HL-60/S4 (cell line): Measurements from ENCODE around the gene ABCC6.
"Not testable (repeated sequence)": the region's sequence is repeated elsewhere in the genome, so short reads cannot be mapped to it uniquely, and the experiment has no call there.

Source experiments
- in situ Hi-C: fragments of 300-500 bp; cut with MboI; formaldehyde crosslinking; loops from 2 replicates; pipeline ENCODE4 v1.14.3; 2022; ENCODE audit warnings: low sequenced_read_pairs

Gene ABCC6

GRCh38 chr16:16223662-16224241, 458 bp upstream of the ABCC6 start:
- in situ Hi-C loops: not testable (repeated sequence)

- in situ Hi-C loops: not testable (repeated sequence)
Observed at GRCh38 chr16:16221382-16221781, 1.9 kb downstream of the ABCC6 start.

GRCh38 chr16:16220449-16220848, 2.8 kb downstream of the ABCC6 start:
- in situ Hi-C loops: not testable (repeated sequence)

- in situ Hi-C loops: not testable (repeated sequence)
Observed at GRCh38 chr16:16218787-16219186, 4.5 kb downstream of the ABCC6 start.

- in situ Hi-C loops: not testable (repeated sequence)
Observed at GRCh38 chr16:16218349-16218748, 4.9 kb downstream of the ABCC6 start.

- in situ Hi-C loops: not testable (repeated sequence)
Observed at GRCh38 chr16:16213863-16214293, 9.4 kb downstream of the ABCC6 start.

GRCh38 chr16:16211404-16211803, 11.9 kb downstream of the ABCC6 start:
- in situ Hi-C loops: not testable (repeated sequence)

GRCh38 chr16:16208461-16208860, 14.8 kb downstream of the ABCC6 start:
- in situ Hi-C loops: not testable (repeated sequence)

GRCh38 chr16:16207787-16208334, 15.4 kb downstream of the ABCC6 start:
- in situ Hi-C loops: not testable (repeated sequence)

GRCh38 chr16:16207097-16207786, 16.1 kb downstream of the ABCC6 start:
- in situ Hi-C loops: not testable (repeated sequence)

- in situ Hi-C loops: not testable (repeated sequence)
Observed at GRCh38 chr16:16205864-16206263, 17.4 kb downstream of the ABCC6 start.

GRCh38 chr16:16204552-16204951, 18.7 kb downstream of the ABCC6 start:
- in situ Hi-C loops: not testable (repeated sequence)

- in situ Hi-C loops: not testable (repeated sequence)
Observed at GRCh38 chr16:16203494-16203893, 19.8 kb downstream of the ABCC6 start.

- in situ Hi-C loops: not testable (repeated sequence)
Observed at GRCh38 chr16:16202400-16203143, 20.7 kb downstream of the ABCC6 start.

GRCh38 chr16:16201880-16202279, 21.4 kb downstream of the ABCC6 start:
- in situ Hi-C loops: not testable (repeated sequence)

- in situ Hi-C loops: not testable (repeated sequence)
Observed at GRCh38 chr16:16200391-16200790, 22.9 kb downstream of the ABCC6 start.

- in situ Hi-C loops: not testable (repeated sequence)
Observed at GRCh38 chr16:16199428-16199827, 23.9 kb downstream of the ABCC6 start.

GRCh38 chr16:16197966-16198365, 25.3 kb downstream of the ABCC6 start:
- in situ Hi-C loops: no loop called here

- in situ Hi-C loops: no loop called here
Observed at GRCh38 chr16:16197331-16197730, 26.0 kb downstream of the ABCC6 start.

GRCh38 chr16:16196099-16196498, 27.2 kb downstream of the ABCC6 start:
- in situ Hi-C loops: no loop called here

- in situ Hi-C loops: no loop called here
Observed at GRCh38 chr16:16191493-16192167, 31.7 kb downstream of the ABCC6 start.
